GM18517 (cell line): ENCODE data around the gene PDE7B.

Experiments
- ATAC-seq: cut with Tn5 transposase; IDR thresholded peaks from one replicate; pipeline ENCODE4 v1.9.1; 2021; ENCODE audit warnings: mild to moderate bottlenecking, moderate library complexity; ENCODE audit not compliant: unreplicated experiment

The PDE7B gene

DNA sequence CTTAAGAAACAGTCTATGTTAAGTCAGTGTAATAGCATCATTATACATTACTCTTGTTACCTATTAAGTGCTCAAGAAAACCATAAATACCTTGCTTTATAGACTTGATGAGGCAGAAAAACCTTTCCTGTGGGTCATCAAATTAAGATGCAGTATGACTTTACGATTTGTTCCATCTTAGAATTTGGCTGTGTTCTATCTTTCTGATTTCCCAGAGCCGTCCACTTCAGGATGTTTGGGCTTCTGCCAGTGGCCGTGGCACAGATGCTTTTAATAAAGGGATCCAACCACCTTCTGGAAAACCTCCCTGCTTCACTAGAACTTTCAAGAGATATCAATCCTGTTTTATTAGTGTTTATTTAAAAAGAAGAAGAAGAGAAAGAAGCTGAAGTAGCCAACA lies 71.2 kb downstream of the PDE7B start:
- ATAC-seq: no peak

DNA sequence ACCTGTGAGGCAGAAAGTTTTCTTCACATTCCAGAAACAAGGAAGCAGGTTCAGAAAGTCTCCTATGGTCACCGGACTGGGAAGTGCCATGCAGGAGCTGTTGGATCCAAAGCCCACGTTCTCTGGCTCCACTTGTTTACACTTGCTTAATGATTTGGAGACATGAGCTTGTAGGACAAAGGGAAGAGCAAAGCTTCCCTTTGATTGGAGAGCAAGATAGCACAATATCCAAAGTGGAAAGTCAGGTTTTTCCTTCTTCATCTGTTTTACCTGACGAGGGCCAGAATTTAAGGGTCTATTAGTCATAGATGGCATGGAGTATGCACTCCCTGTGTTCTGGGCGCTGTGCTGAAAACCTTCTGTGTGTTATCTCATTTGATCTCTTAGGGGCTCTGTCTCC lies 81.2 kb downstream of the PDE7B start:
- no peak for ATAC-seq

DNA sequence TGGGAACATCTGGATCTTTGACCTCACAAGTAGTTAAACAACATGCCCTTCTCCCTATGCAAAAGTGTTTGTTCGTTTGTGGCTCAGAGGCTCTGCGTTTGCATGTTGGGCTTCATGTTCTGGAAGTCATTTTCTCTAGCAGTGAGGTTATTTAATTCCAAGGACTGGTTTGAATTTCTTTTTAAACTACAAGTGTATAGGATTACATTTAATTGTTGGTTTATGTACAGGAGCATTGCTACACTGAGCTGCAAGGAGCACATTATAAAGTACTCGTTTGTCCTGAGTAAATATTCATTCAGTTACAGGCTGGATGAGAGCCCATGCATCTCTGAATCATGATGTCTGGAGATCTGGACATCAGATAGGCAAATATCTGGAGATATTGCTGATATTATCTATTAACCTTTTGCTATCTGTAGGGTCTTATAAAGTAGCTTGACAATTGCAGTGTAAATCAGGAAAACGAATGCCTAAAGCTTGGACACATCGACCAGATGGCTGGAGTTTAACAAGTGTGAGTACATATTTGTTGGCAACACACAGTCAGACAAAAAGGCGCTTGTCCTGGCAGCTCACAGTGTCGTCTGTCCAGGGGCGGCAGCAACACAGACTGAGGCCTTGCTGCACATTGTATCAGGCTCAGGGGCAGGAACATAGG lies 84.6 kb downstream of the PDE7B start:
- ATAC-seq: no peak

DNA sequence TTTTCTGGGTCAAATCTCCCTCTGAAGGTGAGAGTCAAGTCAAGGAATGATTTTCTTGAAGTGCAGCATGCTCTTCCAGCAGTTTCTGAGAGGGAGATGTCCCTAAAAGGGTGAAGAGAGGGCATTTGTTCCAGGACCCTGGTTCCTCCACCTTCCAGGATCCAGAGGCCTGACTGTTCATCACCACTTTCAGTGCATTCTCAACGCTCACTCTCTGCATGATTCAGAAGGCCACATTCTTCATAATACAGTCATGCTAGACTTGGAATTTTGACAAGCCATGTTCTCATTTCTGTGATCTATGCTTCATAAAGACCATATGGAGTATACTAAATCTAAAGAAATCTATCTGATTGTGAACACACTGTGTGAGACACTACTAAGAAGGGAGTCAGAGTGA lies 85.1 kb downstream of the PDE7B start:
- ATAC-seq: no peak

DNA sequence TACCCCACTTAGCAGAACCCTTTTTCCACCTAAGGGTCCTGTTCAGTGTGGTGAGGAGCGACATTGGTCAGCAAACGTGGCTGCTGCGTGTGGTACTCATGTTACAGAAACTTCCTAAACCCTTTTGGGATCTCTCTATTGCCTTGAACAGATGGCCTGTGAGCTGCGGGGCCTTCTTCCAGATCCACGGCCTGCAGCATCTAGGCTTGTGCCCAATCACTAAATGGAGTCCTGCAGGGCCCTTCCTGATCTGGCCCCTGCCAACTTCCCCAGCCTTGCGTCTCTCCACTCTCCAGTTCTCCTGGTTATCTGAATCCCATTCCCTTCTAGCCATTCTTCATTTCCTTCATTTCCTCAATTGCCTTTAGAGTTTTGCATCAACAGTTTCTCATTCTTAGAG lies 85.6 kb downstream of the PDE7B start:
- no peak for ATAC-seq

DNA sequence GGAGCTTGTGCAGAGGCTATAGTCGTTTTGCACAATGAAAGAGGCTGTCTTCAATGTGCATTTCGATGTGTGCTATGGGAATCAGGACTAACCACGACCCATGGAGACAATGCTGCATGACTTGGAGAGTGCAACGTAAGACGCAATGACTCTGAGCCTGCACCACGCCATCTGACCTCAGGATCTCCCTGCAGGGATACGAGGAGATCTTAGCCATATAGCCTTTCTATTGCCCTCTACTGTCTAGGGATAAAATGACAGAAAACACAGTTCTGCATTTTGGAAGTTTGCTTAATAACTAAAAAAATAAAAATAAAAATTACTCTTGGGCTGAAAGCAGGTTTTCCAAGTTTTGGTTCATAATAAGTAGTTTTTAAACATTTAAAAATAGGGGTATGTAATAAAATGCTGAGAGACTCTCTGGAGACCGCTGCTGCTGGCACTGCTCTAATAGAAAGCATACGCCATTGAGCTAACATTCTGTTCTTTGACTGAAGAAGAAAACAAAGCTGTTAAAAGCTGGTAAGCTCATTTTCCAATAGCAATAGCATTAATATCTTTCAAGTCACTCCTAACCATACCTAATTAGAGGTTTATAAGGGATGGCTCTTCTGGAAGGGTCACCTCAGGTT lies 87.2 kb downstream of the PDE7B start:
- ATAC-seq: no peak

DNA sequence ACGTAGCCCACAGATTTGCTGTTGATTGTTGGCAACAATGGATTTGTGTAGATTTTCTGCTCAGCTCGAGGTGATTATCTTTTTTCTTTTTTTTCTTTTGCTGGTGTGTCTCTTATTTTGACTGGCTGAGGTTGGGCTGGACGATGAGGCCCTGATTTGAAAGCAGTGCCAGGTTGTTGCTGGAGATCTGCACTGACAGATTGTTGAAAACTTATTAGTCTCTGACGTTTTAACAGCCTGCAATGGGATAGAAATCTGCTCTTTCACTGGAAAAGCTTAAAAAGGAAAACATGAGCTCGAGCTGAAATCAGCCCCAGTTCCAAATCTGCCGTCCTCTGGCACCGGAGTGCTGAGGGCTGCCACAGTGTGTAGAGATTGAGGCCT lies 87.7 kb downstream of the PDE7B start:
- no peak for ATAC-seq

DNA sequence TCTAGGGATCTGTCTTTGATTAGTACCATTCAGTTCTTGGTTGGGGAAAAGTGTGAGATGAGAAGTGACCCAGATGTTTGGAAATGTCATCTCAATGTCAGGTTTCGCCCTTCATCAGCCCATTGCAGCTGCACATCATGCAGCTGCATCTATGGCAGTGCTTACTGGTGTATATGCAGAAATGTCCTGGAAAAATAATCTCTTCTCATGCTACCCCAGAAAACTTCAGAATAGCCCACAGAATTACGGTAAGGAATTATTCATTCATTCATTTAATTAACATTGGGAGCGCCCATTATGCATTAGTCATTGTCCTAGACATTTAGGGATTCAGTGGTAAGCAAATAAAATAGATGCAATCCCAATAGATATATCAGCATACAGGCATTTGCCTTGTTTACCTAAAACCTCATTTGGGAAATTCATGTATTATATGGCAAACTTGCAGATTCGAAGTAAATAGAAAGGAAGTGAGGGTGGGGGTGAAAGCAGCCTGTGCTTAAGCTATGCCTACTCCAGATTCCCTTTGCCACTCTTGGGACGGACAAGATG lies 89.2 kb downstream of the PDE7B start:
- no peak for ATAC-seq

DNA sequence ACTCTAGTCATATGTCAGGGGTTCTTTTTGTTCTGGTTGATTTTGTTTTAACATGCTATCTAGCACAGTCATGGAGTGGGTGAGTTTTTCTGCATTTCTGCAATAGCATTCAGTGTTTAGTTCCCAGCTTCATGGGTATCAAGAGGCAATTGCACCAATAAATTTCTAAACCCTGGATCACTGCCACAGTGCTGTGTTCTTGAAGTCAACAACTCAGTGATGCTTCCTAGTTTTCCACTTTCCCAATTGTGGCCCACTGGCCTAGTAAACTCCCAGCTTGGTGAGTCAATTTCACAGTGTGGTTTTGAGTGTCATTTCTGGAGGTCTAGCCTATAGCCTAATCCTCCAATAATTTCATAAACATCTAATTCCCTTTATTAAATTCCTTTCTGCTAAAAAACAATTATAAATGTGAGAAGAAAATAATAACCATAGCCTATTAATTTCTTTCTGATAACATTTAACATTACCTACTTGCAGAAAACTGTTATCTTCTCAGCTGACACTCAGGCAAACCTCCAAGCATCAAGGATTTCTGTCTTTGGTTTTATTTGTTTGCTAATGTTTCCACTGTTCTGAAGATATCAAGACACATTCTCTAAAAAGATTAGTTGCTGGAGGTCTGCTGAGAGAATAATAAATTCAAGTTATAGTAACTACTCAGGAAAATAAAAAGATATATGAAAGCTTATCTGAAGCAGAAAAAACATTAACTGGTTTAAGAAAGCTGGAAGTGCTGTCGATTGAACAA lies 89.9 kb downstream of the PDE7B start:
- ATAC-seq: no peak

DNA sequence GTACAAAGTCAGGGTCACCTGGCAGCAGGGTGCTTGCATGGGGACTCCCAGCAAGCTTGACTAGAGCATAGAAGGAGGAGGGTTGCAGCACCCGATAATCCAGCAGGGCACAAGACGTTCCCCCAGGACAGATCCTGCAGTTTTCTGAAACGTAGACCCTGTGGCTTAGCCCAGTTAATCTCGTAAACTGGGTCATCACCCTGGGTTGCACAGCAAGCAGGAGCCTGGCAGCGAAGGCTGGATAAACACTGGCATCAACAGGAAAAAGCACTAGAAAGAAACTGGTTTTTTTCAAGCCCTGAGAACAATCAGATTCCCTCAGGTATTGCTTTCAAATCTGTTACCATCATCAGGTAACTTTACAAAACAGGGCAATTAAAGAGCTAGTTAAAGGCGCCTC lies 92.6 kb downstream of the PDE7B start:
- ATAC-seq: no peak

DNA sequence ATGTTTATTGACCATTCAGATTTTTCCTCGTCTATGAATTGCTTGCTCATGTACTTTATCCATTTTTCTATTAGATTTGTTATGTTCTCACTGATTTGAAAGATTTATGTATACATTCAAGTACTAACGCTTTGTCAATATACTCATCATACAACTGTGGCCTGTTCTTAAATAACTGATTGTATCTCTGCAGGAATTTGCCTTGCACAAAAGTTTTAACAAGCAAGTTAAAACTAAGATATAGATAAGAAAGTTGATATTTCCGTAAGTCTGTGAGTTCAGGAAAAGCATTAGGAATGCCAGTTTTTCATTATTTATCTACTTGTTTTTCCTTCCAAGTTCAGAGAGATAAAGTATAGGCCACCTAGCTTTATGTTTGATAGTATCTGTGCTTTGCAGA lies 95.2 kb downstream of the PDE7B start:
- no peak for ATAC-seq

DNA sequence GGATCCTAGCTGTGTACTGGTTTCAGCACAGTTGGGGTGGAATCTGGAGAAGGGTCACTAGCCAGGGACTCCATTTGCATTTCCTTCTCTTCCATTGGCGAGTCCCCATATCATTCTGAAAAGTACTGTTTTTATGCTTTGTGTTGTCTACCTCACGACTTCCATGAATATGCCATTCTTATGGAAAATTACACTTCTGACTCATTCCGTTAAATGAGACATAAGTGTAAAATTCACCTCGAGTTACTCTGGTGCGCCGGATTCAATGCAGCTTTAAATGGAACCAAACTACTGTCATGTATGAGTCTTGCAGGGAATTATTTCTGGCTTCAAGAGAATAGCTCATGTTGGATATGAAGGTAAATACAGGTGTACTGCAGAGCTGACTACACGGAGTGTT lies 99.2 kb downstream of the PDE7B start:
- no peak for ATAC-seq

DNA sequence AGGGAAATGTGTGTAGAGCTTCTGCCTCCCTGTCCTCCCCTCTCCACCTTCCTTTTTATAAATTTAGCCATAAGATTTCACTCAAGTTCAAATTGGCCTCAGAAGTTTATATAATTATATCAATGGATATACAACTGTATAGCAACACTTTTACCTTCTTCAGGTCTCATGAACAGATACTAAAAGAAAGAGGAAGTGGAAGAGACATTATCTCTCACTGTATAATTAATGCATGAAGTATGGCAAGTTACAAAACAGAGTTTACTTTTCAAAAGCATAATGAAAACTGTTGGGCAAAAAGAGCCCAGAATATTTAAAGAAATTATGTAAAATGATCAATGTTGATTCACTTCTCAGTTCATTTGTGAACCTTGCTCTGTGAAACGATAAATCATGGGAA lies 99.7 kb downstream of the PDE7B start:
- ATAC-seq: no peak

DNA sequence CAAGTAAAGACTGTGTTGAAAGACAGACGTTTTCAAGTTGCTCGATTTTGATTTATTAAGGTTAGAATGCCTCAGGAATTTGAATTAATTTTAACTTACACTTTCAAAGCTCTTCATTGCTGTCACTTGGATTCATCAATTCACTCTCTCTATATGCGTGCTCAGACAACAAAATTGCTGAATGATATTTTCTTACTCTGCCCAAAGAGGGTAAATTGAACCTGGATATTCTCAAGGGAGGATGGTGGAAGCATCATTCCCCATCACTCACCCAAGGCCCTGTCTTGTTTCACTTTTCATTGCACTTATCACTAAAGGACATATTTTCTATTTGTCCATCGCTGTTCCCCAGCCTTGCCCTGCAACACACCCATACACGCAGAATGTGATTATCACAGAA lies 102.3 kb downstream of the PDE7B start:
- ATAC-seq: no peak

DNA sequence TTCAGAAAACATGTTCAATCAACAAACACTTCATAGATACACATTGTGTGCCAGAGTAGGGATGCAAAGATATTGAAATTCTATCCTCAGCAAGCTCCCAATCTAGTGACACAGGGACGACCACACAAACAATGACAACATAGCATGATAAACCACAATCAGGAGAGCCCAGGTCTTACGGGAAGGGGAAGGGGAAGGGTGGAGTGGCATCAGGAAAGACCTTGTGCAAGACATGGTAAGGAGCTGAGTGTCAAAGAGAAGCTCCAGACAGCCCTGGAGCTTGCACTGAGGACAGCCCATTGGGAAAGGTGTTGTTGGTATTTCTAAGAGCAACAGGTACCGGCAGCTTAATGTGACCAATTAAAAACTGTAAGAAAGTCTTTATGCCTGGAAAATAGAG lies 103.6 kb downstream of the PDE7B start:
- ATAC-seq: no peak

DNA sequence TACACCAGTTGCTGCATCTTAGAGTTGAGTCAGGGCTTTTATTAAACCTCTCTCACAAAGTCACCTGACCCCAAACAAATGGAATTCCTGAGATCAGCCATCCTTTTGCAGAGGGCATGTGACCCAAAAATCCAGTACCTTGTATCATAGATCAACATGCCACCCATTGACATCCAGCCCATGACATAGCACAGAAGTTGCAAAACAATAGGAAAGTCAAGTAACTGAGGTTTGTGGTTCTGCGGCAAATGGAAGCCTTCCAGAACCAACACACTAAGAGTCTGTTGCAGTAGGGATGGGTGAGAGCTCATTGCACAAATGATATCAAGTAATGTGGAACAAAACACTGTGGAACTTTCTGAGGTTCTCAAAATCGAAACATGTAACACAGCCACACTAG lies 111.2 kb downstream of the PDE7B start:
- ATAC-seq: no peak

DNA sequence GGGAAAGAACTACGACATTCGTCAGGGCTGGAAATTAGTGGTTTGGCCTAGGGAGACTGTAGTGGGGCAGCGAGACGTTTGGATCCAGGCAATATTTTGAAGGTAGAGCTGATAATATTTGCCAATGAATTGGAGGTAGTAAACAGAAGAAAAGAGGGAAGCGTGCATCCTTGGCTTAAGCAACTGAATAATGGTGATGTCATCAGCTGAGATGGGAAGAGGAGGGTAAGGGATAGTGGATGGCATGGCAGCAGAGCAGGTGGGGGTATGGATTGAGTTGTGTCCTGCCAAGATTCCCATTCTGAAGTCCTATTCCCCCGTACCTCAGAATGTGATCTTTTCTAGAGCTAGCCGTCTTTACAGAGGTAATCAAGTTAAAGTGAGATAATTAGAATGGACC lies 119.2 kb downstream of the PDE7B start:
- no peak for ATAC-seq

DNA sequence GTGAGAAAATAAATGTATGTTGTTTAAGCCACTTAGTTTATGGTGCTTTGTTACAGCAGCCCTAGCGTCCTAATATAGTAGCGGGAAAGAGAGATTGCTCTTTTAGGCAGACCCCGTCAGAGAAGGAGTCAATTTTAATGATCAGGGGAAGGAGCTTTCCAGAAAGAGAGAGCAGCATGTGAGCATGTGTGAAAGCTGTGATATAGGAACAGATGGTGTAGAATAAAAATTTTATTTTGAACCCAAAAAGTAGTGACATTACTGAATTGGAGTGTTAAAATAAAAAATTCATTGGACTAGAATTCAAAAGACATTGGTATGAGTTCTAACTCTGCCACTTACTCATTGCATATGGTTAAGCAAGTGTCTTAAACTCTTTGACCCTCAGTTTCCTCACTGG lies 119.8 kb downstream of the PDE7B start:
- ATAC-seq: no peak

DNA sequence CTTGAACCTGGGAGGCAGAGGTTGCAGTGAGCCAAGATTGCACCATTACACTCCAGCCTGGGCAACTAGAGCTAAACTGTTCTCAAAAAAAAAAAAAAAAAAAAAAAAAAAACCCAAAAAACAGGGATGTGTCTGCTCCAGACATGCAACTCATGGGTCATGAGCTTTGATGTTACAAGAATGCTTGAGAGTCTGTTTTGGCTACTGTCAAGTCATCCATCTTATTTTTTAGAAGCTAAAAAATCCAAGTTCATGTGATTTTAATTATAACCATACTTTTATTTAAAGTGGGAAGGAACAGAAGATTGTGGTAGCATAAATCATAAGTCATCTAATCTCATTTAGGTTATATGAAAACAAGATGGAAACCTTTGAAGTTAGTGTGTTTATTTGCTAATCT lies 120.6 kb downstream of the PDE7B start:
- ATAC-seq: no peak

DNA sequence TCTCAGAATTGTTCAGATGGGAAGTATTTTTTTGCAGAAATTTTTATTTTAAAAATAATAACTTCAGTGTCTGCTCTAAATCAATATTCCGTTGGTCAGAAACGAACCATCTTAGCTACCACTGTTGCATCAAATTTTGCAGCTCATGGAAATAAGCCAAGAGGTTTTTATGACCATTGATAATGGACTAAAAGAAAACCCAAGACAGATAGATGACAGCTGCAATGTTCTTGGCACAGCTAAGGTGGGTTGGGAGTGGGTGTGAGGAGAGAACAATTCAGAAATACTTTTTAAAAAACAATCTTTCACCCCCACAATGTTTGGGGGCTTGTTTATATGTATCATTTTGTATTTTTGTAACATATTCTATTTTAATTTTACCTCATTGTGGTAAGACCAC lies 121.1 kb downstream of the PDE7B start:
- no peak for ATAC-seq

DNA sequence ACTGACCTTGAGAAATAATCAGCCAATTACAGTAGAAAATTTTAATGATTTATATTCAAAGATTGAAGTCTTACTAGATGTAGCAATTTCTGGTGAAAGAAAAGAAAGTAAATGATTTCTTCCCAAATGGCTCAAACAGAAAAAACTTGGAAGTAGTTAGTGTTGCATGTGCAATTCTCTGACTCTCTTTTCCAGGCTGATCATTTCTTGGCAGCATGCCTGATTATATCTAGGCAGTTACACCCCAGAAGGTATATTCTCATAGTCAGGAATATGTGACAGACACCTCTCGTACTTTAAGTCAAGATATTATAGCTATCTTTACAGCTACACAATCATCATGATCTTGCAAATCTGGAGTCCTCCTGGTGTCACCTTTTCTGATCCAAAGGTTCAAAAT lies 122.9 kb downstream of the PDE7B start:
- no peak for ATAC-seq

DNA sequence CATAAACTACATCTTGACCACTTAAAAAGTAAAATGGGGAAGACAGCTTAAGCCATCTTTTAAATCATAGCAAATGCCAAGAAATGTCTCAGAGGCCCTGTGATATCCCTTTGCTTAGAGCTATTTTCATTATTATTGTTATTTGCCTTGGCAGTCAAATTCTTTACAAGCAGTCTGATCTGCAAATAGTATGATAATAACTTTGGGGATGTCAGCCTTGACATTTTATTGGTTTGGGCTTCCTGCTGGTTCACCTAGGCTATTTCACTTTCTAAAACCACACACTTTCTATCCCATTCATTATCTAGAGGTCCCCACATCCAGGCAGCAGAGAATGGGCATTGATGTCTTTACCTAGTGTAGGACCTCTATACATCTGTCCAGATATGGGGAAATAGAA lies 125.1 kb downstream of the PDE7B start:
- ATAC-seq: no peak
